ENCODE results near the gene BGN.

BGN gene

DNA sequence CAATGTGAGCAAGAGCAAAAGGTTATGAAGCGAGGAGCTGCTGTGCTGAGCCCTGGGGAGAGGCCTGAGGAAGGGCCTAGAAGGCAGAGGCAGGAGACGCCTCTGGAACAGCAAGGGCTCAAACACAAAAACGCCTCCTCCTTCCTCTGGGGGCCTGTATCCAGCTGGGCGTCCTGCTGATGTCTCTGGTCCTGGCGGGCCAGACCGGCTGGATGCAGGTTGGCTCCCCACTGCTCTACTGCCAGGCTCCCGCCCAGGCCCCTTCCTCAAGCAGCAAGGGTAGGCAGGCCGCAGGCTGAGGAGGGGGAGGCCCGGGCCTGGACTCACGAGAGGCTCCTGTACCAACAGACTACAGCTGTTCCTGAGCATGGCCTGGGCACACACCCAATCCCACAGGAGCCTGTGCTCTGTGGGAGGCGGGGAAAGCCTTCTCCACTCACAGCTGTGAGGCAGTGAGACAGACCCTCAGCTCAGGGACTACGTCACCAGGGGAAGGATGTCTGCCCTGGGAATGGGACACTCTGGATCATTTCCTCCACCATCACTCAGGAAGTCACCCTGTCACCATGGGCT is 26.7 kb upstream of the BGN start:
- no peak for DNase-seq (ENCODE audit: low read depth)
- no peak overlapping the region for H3K4me3 ChIP-seq (ENCODE audit: control insufficient read depth, low read depth, low read length)
- TF ChIP-seq, protein P1, sequence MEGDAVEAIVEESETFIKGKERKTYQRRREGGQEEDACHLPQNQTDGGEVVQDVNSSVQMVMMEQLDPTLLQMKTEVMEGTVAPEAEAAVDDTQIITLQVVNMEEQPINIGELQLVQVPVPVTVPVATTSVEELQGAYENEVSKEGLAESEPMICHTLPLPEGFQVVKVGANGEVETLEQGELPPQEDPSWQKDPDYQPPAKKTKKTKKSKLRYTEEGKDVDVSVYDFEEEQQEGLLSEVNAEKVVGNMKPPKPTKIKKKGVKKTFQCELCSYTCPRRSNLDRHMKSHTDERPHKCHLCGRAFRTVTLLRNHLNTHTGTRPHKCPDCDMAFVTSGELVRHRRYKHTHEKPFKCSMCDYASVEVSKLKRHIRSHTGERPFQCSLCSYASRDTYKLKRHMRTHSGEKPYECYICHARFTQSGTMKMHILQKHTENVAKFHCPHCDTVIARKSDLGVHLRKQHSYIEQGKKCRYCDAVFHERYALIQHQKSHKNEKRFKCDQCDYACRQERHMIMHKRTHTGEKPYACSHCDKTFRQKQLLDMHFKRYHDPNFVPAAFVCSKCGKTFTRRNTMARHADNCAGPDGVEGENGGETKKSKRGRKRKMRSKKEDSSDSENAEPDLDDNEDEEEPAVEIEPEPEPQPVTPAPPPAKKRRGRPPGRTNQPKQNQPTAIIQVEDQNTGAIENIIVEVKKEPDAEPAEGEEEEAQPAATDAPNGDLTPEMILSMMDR (IDR thresholded peaks at IDR 0.05; ENCODE audit: control insufficient read depth, insufficient read depth, low read depth, low read length, missing control alignments) = no peak

DNA sequence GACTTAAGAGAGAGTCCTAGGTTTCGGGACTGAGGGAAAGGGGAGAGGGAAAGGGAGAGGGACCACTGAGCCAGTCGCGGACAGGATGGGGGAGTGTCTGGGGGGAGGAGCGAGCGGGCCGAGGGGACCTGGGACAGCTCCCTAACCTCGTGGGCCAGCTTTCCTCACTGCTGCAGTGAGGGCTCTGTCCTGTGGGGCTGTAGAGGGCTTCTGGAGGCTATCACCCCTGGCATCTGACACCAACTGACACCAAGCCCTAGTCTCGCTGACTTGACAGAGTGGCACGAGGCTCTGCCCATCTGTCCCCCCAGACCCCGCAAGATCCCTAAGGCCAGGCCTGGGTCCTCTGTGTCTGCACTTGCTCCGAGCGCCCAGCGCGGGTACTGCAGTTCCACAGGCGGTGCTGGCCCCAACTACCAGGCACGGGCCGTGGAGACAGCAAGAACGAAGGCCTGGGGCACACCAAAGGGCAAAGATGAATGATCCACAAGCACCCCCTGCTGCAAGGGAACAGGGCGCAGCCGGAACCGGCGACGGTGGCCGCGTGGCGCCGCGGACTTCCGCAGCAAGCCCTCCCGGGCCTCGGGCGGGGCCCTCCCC is 24.9 kb upstream of the BGN start:
- TF ChIP-seq, protein P1 (IDR thresholded peaks at IDR 0.05; ENCODE audit: control insufficient read depth, insufficient read depth, low read depth, low read length, missing control alignments) = no peak
- DNase-seq (ENCODE audit: low read depth) = no peak
- peak overlapping the region; percentile 69 for H3K4me3 ChIP-seq (ENCODE audit: control insufficient read depth, low read depth, low read length)

DNA sequence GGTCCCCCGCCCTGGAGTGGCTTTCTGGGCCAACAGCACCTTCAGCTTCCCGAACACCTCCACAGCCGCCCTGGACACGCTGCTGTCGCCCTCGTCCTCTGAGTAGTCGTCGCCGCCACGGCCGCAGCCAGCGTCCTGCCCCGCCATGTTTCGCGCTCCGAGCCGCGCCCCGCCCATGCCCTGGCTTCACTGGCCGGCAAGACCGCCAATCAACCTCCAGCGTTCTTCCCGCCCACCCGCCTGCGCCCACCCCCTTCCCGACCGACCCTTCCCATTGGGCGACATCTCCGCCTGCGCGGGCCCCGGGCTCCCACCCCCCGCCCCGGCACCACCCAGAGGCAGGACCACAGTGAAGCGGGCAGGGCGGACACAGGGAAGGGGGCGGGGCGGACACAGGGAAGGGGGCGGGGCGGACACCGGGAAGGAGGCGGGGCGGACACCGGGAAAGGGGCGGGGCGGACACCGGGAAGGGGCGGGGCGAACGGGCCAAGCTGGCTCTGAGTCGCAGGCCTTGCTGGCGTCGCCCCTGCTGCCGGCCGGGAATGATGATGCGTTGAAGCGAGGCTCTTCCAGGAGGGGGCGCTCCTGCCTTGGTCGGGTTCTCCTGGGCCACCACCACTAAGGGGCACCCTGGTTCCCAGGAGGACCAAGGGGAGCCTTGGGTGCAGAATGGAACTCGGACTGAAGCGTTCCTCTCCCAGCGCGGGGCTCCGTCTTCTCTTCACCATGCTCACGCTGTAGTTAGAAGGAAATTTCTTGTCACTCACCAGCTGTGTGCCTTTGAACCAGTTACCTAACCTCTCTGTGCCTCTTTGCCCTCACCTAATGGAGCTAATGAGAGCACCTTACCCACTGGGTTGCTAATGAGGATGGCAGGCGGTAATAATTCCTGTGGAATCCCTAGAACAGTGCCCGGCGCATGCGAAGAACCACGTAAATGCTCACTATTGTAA is 24.1 kb upstream of the BGN start, which contains the start of gene HAUS7:
Gene HAUS7, minus strand, starts transcription at position 166 of the 953 bp plus-strand sequence. Its CDS starts 19 bp downstream, at position 147.
- peak within 1 kb of the TSS; percentile 69 for H3K4me3 ChIP-seq (ENCODE audit: control insufficient read depth, low read depth, low read length)
- TF ChIP-seq, protein P1 (IDR thresholded peaks at IDR 0.05; ENCODE audit: control insufficient read depth, insufficient read depth, low read depth, low read length, missing control alignments) = peak; percentile 71
- peak; percentile 49 for DNase-seq (ENCODE audit: low read depth)

DNA sequence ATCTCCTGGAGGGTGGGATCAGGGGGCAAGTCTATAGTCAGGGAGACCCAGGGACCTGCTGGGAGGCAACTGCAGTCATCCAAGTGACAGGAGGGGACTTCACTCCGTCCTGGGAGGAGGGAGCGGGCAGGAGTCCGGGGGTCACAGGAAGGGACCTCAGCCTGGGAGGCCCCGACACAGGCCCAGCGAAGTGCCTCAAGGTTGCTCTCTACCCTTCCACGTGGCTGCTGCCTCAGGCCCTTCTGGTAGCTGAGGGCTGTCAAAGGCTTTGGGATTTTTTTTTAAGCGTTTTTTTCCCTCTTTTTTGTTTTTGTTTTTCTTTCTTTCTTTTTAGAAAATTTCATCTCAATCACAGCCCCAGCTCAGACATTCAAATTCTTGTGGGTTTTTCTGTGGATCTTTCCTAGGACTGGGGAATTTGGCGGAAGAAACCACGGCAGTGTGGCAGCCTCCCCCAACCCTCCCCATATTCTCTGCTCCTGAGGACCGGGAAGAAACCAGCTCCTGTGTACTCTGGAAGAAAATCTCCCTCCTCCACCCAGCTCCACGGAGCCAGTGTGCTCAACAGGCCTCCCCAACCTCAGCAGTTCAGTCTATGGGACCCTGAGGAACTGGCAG is 23.0 kb upstream of the BGN start:
- H3K4me3 ChIP-seq (ENCODE audit: control insufficient read depth, low read depth, low read length) = no peak overlapping the region
- no peak for DNase-seq (ENCODE audit: low read depth)
- TF ChIP-seq, protein P1 (IDR thresholded peaks at IDR 0.05; ENCODE audit: control insufficient read depth, insufficient read depth, low read depth, low read length, missing control alignments) = no peak

DNA sequence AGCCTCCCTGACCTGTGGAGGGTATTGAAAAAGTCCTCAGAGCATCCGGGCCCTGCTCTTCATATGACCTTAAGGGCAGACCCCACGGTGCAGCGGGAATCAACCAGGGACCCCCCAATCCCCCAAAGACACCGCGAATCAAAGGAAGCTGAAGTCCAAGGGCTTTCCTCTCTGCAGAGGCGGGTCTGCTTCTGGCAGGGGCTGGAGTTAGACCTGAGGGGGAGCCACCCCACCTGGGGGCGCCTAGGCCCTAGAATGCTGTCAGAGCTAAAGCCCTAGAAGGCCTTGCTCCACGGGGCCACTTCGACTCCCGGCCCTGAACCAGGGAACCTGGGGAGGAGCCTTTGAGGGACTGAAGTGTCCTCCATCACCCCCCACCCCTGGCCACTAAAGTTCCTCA is 21.7 kb upstream of the BGN start:
- H3K4me3 ChIP-seq (ENCODE audit: control insufficient read depth, low read depth, low read length) = no peak overlapping the region
- DNase-seq (ENCODE audit: low read depth) = no peak

DNA sequence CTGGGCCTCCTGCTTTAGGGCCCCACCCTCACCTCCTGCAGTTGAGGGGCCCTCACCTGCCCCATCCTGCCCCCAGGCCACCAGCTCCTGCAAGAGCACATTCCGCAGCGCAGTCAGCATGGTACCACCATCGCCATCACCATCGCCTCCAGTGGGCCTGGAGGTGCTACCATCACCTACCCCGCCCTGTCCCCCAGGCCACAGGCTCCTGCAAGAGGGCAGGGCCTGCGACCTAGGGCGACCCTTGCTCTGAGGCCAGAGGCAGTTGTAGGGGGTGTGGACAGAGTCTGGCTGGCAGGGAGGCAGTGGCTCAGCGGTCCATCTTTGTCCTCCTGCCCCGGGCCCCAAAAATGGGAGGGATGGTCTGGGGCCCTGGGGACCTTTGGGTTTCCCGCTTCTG is 20.5 kb upstream of the BGN start:
- no peak for DNase-seq (ENCODE audit: low read depth)
- TF ChIP-seq, protein P1 (IDR thresholded peaks at IDR 0.05; ENCODE audit: control insufficient read depth, insufficient read depth, low read depth, low read length, missing control alignments) = no peak
- H3K4me3 ChIP-seq (ENCODE audit: control insufficient read depth, low read depth, low read length) = no peak overlapping the region

More for the DNA sequence above, 21.7 kb upstream of the BGN start:
- TF ChIP-seq, protein P1 (IDR thresholded peaks at IDR 0.05; ENCODE audit: control insufficient read depth, insufficient read depth, low read depth, low read length, missing control alignments) = no peak

Measured in AG09309 (cell line).